ENCODE results near the gene ICE2. TPM values are rescaled to one million over a fixed set of nuclear protein-coding genes. Genes with fewer than 3 reads are reported as not detected.

The ICE2 gene
- total and polyA plus RNA-seq, 2 of the 8 experiments (the other 6 are each of a cell fraction or from before 2014, with no cell fraction given): 40.0 to 87.3 TPM

GRCh38 chr15:60460931-60461330, 18.0 kb downstream of the ICE2 start:
- H3K56ac ChIP-seq (replicated peaks; ENCODE audit: insufficient read length, low read depth, low read length): no peak overlapping the region
- POLR2A ChIA-PET (ENCODE audit: partially characterized antibody): no interaction called here
- TF ChIP-seq RBBP5 (IDR thresholded peaks at IDR 0.05; ENCODE audit: borderline replicate concordance, low read depth, low read length): no peak
- no peak for TF ChIP-seq CHD1 (IDR thresholded peaks at IDR 0.05; ENCODE audit: low read depth, low read length)
- no peak for TF ChIP-seq EGR1 (IDR thresholded peaks at IDR 0.05; ENCODE audit: borderline replicate concordance, low read depth, low read length)
- TF ChIP-seq ZNF274 (IDR thresholded peaks at IDR 0.05; ENCODE audit: borderline replicate concordance, extremely low read depth, low read length): no peak
- TF ChIP-seq SIN3A (conservative IDR thresholded peaks at IDR 0.05 in 1 of 2, IDR thresholded peaks at IDR 0.05 in 1 of 2; ENCODE audit: low read depth in 1 of 2, low read length in 2 of 2): no peak
- no peak for TF ChIP-seq TBP (IDR thresholded peaks at IDR 0.05; ENCODE audit: low read depth, low read length)

More at GRCh38 chr15:60460931-60461330, 18.0 kb downstream of the ICE2 start:
- H3K4me3 ChIP-seq (ENCODE audit: extremely low read depth in 1 of 4, insufficient read depth in 2 of 4, low read depth in 3 of 4, low read length in 4 of 4): no peak overlapping the region
- no peak overlapping the region for H2BK120ac ChIP-seq (replicated peaks; ENCODE audit: low read depth, low read length)
- H4K91ac ChIP-seq (replicated peaks; ENCODE audit: insufficient read length, low read length): no peak overlapping the region
- peaks cover 0 to 2% of the 10 kb centered on the region in 2 experiments for H4K20me1 ChIP-seq (replicated peaks in 1 of 2; ENCODE audit: control insufficient read depth in 1 of 2, insufficient read depth in 2 of 2, low read length in 2 of 2)
- DNase-seq (ENCODE audit: low read depth in 1 of 2, low spot score in 2 of 2): no peak
- H3K36me3 ChIP-seq (ENCODE audit: control insufficient read depth in 2 of 4, insufficient read depth in 4 of 4, low read length in 3 of 4): peaks cover 0 to 14% (median 5%) of the 10 kb centered on the region in 4 experiments; a peak in 5 of 8 replicates
- no peak overlapping the region for H2BK5ac ChIP-seq (ENCODE audit: low read depth, low read length)
- CTCF ChIA-PET (ENCODE audit: partially characterized antibody): interaction anchor here (1.0 kb wide), 1 partner anchor 770 kb away, joined by 3 read pairs; no protein-coding TSS in a partner anchor
- H3K14ac ChIP-seq (ENCODE audit: insufficient read length): no peak overlapping the region
- FAIRE-seq: no peak
- no peaks in the 10 kb centered on the region for H3K79me1 ChIP-seq (ENCODE audit: low read depth, low read length)
- no peaks in the 10 kb centered on the region for H3K23me2 ChIP-seq (ENCODE audit: low read depth, low read length)
- no peak overlapping the region for H3K18ac ChIP-seq (ENCODE audit: extremely low read depth, low read length)
- no peak overlapping the region for H3K4me2 ChIP-seq (ENCODE audit: insufficient read depth in 1 of 2, low read depth in 2 of 2, low read length in 2 of 2)
- no peaks in the 10 kb centered on the region for H3K27me3 ChIP-seq (replicated peaks in 1 of 4; ENCODE audit: control insufficient read depth in 3 of 4, extremely low read depth in 1 of 4, insufficient read depth in 3 of 4, low read length in 3 of 4)
- H2BK12ac ChIP-seq (ENCODE audit: low read depth, low read length): no peak overlapping the region
- H3K27ac ChIP-seq (ENCODE audit: low read depth, low read length): no peak overlapping the region
- no peaks in the 10 kb centered on the region for H3K4me1 ChIP-seq (replicated peaks in 1 of 4; ENCODE audit: control insufficient read depth in 3 of 4, insufficient read depth in 4 of 4, low read length in 3 of 4)
- H3K9me3 ChIP-seq (ENCODE audit: insufficient read depth in 2 of 2, low read depth in 1 of 2, low read length in 1 of 2): no peaks in the 10 kb centered on the region
- H3K9ac ChIP-seq (replicated peaks in 1 of 4; ENCODE audit: extremely low read depth in 1 of 4, low read depth in 3 of 4, low read length in 3 of 4): no peak overlapping the region
- no peak overlapping the region for H4K8ac ChIP-seq (ENCODE audit: extremely low read depth, insufficient read depth, low read length)
- no peak overlapping the region for H3K23ac ChIP-seq (ENCODE audit: insufficient read length)
- WGBS, 2 experiments (ENCODE audit: extremely low coverage in 1 of 2, insufficient coverage in 1 of 2, insufficient read length in 1 of 2, insufficient replicate concordance in 2 of 2, low coverage in 1 of 2, low lambda C conversion rate in 2 of 2, missing lambda C conversion rate in 1 of 2): 95% methylated on average over 4 of the region's 4 CpGs; no CpG with 5 or more reads in 1 of the 2 experiments
- no peak overlapping the region for H3K4ac ChIP-seq (replicated peaks; ENCODE audit: insufficient read length, low read depth, low read length)
- no peak overlapping the region for H4K5ac ChIP-seq (ENCODE audit: insufficient read length, low read depth, low read length)
- no peak overlapping the region for H2AFZ ChIP-seq (ENCODE audit: low read length)
- no peak overlapping the region for H2BK20ac ChIP-seq (ENCODE audit: low read length)
- no peaks in the 10 kb centered on the region for H3K79me2 ChIP-seq (ENCODE audit: control insufficient read depth in 1 of 2, insufficient read depth in 2 of 2, low read length in 2 of 2)
- no peak overlapping the region for H2AK5ac ChIP-seq (ENCODE audit: low read depth, low read length)
- H2BK15ac ChIP-seq (ENCODE audit: low read length): no peak overlapping the region

Measured in H1 (cell line).